ENCODE results near the gene RBFOX2.

RBFOX2 gene

GRCh38 chr22:35842519-35842913 is 186.1 kb downstream of the RBFOX2 start:
- TF ChIP-seq SIN3A (IDR thresholded peaks at IDR 0.05; ENCODE audit: borderline replicate concordance, insufficient read depth, low read length) (no peak), FOXP2 (optimal IDR thresholded peaks at IDR 0.05; ENCODE audit: borderline replicate concordance, extremely low read depth, extremely low read length, insufficient read depth) (no peak), TAF1 (IDR thresholded peaks at IDR 0.05; ENCODE audit: borderline replicate concordance, insufficient read depth, low read length) (no peak), POLR2AphosphoS5 (IDR thresholded peaks at IDR 0.05; ENCODE audit: low read depth, low read length) (no peak)
- TF ChIP-seq, protein P1, sequence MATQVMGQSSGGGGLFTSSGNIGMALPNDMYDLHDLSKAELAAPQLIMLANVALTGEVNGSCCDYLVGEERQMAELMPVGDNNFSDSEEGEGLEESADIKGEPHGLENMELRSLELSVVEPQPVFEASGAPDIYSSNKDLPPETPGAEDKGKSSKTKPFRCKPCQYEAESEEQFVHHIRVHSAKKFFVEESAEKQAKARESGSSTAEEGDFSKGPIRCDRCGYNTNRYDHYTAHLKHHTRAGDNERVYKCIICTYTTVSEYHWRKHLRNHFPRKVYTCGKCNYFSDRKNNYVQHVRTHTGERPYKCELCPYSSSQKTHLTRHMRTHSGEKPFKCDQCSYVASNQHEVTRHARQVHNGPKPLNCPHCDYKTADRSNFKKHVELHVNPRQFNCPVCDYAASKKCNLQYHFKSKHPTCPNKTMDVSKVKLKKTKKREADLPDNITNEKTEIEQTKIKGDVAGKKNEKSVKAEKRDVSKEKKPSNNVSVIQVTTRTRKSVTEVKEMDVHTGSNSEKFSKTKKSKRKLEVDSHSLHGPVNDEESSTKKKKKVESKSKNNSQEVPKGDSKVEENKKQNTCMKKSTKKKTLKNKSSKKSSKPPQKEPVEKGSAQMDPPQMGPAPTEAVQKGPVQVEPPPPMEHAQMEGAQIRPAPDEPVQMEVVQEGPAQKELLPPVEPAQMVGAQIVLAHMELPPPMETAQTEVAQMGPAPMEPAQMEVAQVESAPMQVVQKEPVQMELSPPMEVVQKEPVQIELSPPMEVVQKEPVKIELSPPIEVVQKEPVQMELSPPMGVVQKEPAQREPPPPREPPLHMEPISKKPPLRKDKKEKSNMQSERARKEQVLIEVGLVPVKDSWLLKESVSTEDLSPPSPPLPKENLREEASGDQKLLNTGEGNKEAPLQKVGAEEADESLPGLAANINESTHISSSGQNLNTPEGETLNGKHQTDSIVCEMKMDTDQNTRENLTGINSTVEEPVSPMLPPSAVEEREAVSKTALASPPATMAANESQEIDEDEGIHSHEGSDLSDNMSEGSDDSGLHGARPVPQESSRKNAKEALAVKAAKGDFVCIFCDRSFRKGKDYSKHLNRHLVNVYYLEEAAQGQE (IDR thresholded peaks at IDR 0.05; ENCODE audit: insufficient read depth in 1 of 2, low read depth in 2 of 2, low read length in 2 of 2) = no peak

DNA sequence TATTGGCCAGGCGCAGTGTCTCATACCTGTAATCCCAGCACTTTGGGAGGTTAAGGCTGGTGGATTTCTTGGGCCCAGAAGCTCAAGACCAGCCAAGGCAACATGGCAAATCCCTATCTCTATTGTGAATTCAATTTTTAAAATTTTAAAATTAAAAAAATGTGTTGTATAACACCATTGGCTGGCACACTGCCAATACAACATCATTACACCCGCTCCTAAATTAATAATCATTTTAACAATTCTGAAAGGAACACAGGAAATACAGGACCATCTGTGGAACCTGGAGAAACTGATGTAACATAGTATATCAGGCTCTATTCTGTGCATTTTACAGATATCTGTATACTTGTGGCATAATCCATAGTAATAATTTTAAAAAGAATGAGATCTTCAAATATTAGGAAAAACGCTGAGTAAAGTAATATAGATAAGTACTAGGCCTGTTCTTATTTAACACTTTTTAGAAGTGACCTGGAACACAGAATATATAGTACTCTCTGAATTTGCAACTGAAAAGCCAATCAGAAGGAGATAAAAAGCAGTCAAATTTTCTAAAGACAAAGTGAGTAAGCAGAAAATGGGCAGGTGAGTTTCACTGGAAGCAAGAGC is 186.6 kb downstream of the RBFOX2 start:
- no peak for TF ChIP-seq POLR2AphosphoS5 (IDR thresholded peaks at IDR 0.05; ENCODE audit: low read depth, low read length)
- TF ChIP-seq SIN3A (IDR thresholded peaks at IDR 0.05; ENCODE audit: borderline replicate concordance, insufficient read depth, low read length) = no peak
- TF ChIP-seq TAF1 (IDR thresholded peaks at IDR 0.05; ENCODE audit: borderline replicate concordance, insufficient read depth, low read length) = no peak
- TF ChIP-seq, protein P1 (IDR thresholded peaks at IDR 0.05; ENCODE audit: insufficient read depth in 1 of 2, low read depth in 2 of 2, low read length in 2 of 2) = no peak
- TF ChIP-seq FOXP2 (optimal IDR thresholded peaks at IDR 0.05; ENCODE audit: borderline replicate concordance, extremely low read depth, extremely low read length, insufficient read depth) = no peak

DNA sequence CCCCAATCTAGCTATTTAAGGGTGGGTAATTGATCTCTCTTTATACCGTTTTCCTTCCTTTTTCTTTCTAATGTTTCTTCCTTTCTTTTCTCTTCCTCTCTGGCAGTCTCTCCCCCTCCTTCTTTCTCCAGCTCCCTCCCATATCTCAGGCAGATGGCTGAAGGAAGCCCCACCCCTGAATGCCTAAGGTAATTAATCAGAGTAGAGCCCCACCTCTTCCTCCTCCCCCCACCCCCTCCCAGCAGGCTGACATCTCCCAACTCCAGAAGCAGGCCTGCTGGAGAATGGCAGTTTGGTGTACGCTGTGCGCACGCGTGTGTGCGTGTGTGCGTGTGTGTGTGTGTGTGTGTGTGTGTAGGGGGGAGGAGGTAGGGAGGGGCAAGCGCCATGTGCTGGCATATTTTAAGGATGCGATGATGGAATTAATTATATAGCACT is 188.3 kb downstream of the RBFOX2 start:
- TF ChIP-seq FOXP2 (optimal IDR thresholded peaks at IDR 0.05; ENCODE audit: borderline replicate concordance, extremely low read depth, extremely low read length, insufficient read depth) (peak; percentile 93), POLR2AphosphoS5 (IDR thresholded peaks at IDR 0.05; ENCODE audit: low read depth, low read length) (no peak), SIN3A (IDR thresholded peaks at IDR 0.05; ENCODE audit: borderline replicate concordance, insufficient read depth, low read length) (peak; percentile 19; the same call in 1 of the 2 replicates)

DNA sequence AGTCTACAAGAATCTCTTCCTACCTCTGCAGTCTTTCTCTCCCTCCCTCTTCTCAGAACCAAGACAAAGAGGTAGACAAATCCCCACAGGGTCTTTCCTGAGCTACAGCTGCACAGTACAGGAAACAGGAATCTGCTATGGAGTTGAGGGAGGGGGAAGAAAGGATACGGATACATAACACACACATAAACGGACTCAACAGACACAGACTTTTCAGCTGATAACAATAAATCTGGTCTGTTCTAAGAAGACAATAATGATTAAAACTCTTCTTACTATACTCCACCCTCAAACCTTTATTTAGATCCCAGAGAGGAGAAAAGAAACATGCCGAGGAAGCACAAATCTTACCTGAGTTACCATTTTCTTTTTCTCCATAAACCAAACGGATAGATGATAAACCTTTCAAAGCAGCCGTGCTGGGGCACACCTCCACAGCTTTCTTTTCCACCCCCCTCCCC is 188.8 kb downstream of the RBFOX2 start:
- TF ChIP-seq SIN3A (IDR thresholded peaks at IDR 0.05; ENCODE audit: borderline replicate concordance, insufficient read depth, low read length) = 0 out of 2 replicates have a peak, but pooled peaks have one; percentile 40
- no peak for TF ChIP-seq POLR2AphosphoS5 (IDR thresholded peaks at IDR 0.05; ENCODE audit: low read depth, low read length)

DNA sequence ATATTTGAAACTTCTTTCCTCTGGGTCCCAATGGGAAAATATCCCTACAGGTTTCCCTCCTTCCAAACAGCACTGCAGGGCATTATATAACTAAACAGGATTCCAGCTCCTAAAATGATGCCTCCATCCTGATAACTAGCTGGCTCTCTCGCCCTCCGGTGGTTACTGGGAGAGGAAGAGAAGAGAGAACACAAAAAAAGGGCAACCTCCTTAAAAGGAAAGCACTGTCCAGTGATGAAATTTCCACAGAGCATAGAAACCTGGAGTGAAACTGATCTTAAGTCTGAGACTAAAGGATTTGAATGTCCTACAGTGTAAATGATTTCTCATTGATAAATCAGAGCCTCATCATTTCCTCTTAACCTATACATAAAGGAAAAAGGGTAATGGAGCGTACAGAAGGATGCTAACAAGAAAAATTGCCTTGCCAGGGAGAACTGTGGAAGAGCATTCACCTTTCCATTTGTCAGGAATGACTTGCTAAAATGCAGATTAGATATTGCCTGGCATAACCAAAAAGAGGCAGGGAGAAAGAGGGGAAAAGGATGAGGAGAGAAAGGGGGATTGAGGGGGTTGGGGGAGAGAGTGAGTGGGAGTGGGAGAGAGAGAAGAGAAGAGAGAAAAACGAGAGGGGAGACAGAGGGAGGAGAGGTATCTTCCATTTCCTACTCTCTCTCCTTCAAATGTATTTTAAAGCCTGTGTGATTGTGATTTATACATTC is 189.6 kb downstream of the RBFOX2 start:
- TF ChIP-seq POLR2AphosphoS5 (IDR thresholded peaks at IDR 0.05; ENCODE audit: low read depth, low read length) = no peak
- TF ChIP-seq SIN3A (IDR thresholded peaks at IDR 0.05; ENCODE audit: borderline replicate concordance, insufficient read depth, low read length) = no peak
- TF ChIP-seq, protein P1 (IDR thresholded peaks at IDR 0.05; ENCODE audit: insufficient read depth in 1 of 2, low read depth in 2 of 2, low read length in 2 of 2) = no peak
- no peak for TF ChIP-seq TAF1 (IDR thresholded peaks at IDR 0.05; ENCODE audit: borderline replicate concordance, insufficient read depth, low read length)
- TF ChIP-seq FOXP2 (optimal IDR thresholded peaks at IDR 0.05; ENCODE audit: borderline replicate concordance, extremely low read depth, extremely low read length, insufficient read depth) = no peak
